T follicular helper cell (primary cell): ENCODE data around the gene NDUFS7.

Source experiments
- DNase-seq: peaks from one replicate; pipeline ENCODE4 v3.0.0-alpha.2; 2020; ENCODE audit warnings: low read depth

Gene NDUFS7

DNA sequence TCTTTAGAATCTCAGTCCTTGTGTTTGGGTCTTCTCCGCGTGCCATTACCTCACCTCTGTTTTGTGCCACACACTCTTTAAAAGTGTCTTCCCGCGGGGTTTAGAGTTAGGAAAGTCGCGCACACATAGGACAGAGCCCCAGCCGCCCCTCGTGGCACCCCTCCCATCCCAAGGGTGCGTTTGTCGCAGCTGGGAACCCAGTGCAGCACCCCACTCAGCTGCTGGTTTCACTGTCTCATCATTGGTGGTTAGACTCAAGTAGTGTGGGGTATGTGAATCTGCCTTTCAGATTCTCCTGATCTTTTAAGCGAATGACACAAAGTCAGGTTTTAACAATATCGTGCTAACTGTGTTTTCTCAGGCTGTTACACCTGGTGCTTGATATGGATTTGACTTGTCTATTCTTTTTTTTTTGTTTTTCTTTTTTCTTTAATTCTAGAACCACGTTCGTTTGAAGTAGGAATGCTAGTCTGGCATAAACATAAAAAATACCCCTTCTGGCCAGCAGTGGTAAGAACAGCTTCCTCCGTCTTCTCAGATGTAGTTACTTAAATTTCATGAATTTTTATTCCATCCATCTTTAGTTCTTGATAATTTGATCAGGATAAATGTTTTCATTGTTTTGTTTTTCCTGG lies 19.5 kb upstream of the NDUFS7 start:
- DNase-seq = no peak

DNA sequence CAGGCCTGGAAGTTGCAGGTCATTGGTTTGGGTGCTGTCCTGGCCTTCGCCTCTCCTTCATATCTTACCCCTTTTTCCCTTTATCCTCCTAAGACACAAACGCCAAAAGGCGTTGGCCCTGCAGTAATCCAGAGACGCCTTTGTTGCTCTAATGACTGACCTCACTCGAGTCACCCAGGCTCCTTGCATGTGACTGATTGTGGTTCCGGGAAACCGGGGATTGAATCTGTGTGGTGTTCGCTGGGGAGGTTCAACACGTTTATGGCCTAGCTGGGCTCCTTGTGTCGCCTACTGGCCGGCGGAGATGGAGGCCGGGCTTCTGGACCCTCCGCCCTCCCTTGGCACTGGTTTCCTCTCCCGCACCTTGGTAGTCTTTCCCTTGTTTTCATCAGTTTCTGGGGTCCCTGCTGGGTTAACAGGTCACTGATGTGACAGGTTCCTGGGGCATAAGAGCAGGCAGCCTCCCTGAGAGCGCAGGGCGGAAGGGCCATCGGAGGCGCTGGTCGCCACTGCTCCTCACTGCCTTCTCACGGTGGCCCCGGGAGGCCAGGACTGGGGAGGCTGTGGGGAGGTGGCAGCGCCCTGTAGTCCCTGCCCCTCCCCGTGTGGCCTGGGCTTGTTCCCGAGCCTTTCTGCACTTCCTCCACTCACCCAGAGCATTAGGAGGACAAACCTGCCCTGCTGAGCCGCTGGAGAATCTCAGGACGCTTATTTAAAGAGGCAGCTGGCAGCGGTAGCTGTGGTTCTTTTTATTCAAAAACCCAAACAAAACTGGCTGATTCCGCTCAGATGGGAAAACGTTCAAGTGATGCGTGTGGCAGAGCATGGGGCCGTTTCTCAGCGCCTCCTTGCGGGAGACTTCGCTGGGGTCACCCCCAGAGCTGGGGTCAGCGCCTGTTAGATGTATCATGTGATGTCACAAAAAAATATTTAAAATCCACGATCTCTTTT lies 18.1 kb upstream of the NDUFS7 start:
- DNase-seq = no peak

DNA sequence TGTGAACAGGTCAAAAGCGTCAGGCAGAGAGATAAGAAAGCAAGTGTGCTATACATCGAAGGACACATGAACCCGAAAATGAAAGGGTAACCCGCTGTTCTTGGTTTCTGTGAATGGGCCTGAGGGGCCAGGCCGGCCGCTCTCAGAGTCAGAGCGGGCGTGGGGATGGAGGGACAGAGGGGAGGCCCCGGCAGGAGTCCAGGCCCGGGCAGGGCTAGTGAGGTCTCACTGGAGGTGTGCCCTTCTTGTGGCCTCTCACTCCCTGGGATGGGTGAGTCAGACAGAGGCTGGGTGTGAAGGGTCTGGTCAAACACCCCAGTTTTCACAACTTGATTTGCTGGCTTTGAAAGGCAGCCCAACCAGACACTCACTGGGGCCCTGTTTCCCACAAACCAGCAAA lies 17.4 kb upstream of the NDUFS7 start:
- no peak for DNase-seq

DNA sequence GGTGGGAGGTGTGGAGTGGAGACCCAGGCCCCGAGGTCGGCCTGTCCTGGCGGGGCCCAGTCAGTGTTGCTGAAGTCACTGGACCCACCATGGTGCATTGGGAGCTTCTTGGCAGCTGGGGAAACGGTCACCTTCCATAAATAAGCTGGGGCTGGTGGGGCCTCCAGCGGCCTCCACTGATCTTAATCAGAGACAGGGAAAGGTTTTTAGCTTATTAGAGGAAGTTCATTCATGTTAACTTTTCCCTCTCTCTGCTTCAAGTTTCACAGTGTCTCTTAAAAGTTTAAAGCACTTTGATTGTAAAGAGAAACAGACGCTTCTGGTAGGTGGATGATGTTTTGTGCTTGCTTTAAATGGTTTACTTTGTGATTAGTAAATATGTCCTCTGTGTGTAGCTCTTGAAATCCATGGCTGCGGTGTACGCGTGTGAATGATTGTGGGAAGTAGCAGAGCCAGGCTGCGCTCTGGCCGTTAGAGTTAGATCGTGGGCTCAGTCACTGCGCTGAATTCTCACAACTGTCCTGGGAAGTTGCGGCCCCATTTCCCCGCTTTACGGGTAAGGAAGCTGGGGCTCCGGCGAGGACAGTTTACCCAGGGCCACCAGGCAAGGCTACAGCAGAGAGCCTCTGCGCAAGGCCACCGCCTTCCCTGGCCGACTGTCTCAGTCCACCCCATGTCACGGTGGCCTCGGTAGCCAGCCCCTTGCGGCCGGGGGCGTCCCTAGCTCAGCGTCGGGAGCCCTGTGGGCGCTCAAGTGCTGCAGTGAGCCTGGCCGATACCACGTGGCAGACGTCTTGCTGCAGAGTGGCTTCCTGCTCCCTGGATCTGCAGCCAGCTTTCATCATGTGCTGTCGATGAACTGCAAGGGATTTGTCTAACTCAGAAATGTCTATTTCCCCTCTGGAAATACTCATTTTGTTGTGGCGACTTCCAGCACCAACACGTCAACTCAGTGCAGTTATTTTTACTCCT lies 16.5 kb upstream of the NDUFS7 start:
- no peak for DNase-seq

DNA sequence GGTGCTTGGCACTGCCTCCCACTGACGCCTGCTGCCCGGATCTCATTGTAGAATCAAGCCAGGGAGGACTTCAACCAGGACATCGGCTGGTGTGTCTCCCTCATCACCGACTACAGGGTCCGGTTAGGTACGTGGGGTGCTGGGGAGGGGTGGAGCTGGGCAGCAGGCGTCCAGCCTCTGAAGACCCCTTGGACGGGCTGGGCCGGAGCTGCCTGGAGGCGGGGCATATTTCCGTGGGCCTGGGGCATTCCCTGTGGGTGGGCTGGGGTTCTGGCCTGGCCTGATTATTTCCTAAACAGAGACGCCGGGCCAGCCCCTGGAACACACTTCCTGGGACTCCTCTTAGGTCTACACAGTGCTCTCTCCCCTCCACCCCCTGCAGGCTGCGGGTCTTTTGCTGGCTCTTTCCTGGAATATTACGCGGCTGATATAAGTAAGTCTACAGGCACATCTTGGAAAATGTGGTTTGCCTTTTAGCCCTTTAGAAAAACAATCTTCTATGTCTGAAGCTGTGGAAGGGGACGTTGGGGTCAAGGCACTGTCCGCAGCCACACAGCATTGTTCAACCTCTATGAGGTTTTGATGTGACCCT lies 14.4 kb upstream of the NDUFS7 start:
- DNase-seq = no peak

DNA sequence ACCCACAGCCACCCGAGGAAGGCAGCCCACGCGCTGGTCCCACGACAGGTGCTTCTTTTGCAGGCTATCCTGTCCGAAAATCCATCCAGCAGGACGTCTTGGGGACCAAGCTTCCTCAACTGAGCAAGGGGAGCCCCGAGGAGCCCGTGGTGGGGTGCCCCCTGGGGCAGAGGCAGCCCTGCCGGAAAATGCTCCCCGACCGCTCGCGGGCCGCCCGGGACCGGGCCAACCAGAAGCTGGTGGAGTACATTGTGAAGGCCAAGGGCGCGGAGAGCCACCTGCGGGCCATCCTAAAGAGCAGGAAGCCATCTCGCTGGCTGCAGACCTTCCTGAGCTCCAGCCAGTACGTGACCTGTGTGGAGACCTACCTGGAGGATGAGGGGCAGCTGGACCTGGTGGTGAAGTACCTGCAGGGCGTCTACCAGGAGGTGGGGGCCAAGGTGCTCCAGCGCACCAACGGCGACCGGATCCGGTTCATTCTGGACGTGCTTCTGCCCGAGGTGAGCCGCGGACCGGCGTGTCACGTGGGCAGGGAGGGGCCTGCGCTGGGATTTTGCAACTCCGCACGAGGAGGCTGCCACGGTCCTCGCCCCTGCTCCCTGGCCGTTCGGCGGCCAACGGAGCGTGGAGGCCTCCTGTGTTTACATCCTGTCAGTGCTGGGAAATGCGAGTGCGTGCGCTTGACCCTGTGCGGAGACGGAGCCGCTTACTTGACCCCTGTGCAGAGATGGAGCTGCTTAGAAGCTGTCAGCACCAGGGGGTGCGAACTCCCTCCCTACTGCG lies 12.9 kb upstream of the NDUFS7 start:
- DNase-seq = no peak

DNA sequence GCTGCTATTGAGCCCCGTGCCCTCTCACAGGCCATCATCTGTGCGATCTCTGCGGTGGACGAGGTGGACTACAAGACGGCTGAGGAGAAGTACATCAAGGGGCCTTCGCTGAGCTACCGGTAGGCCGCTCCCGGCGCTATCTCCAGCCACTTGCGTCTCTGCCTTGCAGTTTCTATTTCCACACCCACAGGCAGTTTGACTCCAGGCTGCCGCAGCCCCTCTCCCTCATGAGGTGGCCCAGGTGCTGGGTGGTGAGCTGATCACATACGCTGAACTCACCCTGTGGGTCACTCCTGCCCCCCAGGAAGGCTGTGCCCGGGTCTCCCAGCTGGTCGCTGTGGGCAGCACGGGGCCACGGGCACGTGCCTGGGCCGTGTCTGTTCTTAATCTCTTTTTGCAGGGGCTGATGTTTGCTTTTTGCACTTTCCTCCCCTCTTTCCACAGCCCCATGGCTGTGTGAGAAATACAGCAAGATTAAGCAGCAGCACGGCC lies 10.6 kb upstream of the NDUFS7 start:
- no peak for DNase-seq

DNA sequence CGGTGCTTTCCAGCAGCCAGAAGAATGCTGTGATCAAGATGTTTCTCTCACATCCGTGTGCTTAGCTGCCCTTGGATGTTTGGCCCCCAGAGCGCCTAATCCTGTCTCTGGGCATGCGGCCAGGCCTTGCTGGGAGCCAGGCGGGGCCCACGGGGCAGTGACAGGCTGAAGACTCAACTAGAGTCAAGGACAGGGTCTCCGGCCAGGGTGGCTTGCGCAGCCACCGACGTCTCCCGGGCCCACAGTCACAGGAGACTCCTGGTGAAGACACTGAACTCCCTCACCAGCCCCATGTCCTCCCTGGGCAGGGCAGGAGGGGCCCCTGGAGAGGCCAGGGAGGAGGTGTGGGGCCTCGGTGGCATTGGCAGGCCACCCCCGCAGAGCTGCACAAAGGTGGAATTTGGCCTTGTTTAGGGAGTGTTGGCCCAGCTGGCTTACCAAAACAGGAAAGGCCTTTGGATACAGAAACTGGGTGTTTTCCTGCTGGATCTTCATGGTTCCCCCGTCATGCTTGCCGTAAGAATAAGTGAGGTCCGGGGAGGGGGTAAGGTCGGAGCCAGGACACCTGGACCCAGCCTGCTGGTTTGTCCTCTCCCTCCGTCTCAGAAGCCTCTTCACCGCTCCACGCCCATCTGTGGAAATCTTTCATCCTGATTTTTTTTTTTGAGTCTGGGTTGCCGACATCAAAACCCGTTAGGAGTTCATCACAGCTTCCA lies 10.0 kb upstream of the NDUFS7 start:
- no peak for DNase-seq

DNA sequence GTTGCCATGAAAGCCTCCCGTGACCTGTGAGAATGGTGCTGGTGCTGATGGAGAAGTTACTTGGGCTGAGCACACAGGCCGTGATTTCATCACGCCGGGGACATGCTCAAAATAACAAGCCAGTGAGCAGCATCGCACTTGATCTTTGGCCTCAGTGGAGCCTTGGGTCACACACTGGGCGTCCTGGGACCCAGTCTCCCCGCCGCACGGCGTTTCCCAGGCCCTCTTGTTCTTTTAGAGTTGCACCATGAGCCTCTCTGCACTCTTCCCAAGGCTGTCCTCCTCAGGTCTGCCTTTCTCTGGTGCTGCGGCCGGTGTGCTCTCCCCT lies 9.5 kb upstream of the NDUFS7 start:
- no peak for DNase-seq

DNA sequence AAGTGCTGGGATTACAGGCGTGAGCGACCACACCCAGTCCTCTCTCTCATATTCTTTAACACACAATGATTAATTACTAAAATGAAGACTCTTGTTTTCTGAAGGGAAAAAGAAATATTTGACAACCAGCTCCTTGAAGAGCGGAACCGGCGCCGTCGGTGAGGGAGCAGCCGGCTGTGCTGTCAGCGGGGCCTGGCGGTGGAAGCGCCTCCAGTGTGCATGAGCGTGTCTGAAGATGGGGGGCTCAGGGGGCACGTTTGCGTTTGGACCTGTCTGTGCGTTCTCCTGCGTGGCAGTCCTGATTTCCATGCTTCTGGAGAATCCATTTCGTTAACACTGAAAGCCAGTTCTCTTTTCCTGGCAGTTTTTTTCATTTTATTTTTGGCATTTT lies 7.3 kb upstream of the NDUFS7 start:
- no peak for DNase-seq

DNA sequence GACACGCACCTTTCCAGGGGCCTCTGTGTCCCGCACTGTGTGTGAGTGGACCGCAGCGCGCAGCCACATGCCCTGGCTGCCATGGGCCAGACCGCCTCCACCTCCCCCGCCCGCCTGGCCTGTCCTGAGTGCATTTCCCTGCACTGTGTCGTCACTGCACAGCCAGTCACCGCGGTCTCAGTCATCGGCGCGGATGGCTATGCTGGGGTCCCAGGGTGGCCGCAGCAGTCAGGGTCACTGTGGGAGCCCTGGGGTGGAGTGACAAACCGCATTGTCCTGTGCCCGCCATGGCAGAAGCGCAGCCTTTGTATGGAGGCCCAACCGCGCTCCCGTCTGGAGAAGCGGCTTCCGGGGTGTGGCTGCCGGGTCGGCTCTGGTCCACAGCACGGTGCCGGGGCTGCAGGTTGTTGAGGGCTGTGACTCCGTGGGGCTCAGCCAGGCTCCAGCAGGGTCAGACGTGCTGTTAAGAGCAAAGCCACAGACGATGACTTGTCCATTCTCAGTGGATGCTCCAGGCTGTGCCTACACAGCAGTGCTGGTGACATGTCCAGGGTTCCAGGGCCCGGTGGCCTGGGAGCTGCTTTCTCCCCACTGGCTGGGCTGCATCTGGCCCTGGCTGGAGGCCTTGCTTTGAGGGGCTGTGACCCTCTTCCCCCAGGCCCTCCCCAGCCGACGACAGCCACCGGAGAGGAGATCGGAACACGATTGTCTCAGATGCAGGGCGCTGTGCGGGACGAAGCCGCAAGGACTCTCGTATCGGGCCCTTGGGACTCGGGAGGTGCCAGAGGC lies 6.3 kb upstream of the NDUFS7 start:
- no peak for DNase-seq

DNA sequence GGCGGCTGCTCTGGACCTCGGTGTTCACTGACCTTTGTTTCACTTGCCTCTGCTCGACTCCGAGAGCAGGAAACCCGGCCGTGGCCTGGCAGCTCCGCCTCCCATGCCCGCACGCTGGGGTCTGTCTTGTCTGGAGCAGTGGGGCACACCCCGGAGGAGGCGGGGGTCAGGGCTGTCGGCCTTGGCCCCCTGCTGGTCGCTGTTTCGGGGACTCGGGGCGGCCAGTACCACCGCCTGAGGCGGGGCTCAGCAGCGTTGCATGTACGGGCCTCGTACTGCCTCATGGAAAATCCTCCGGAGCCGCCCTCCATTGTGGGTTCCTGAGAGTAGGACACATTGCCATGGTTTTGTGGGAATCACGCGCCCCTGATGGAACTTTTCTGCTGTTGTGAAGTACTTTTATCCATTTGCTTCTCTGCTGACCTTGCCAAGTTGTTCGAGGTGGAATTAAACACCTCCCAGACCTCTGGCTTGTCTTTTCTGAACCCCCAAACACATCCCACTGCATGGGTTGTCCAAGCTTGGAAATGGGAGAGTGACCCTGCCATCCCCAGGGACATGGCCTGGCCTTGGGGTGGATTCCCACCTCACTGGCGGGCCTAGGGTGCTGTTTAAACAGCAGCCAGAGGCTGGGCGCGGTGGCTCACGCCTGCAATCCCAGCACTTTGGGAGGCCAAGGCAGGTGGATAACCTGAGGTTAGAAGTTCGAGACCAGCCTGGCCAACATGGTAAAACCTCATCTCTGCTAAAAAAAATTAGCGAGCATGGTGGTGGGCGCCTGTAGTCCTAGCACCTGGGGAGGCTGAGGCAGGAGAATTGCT lies 5.5 kb upstream of the NDUFS7 start:
- no peak for DNase-seq

DNA sequence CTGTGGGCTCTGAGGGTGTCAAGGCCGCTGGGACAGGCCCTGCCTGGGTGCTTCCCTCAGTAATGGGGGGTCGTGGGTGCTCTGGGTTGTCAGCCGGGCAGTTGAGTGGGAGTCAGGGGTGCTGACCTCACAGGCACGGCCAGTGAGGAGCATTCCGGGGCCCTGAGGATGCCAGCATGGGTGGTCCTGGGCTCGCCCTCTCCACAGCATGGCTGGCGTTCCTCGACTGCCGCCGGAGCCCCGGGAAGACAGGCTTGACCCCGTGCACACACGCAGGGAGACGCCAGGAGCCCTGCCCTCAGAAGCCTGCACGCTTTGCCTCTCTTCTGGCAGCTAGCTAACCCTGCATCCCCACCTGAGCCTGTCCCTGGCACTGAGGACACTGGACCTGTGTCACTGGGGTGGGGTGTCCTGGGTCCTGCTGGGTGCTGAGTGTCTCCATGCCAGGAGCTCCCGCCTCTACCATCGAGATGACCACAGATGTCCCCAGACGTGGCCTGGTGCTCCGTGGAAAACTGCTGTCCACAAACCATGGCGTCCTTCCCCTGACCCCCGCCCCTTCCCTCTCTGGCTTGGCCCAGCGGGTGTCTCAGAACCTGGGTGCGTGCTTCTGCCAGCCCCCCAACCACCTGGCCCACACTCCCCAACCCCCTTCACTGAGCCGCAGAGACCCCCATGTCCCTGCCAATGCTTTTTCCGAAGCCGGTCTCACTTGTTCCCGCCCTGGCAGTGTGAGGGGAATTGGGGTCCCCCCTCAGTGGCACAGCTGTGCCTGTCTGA lies 4.4 kb upstream of the NDUFS7 start:
- no peak for DNase-seq

DNA sequence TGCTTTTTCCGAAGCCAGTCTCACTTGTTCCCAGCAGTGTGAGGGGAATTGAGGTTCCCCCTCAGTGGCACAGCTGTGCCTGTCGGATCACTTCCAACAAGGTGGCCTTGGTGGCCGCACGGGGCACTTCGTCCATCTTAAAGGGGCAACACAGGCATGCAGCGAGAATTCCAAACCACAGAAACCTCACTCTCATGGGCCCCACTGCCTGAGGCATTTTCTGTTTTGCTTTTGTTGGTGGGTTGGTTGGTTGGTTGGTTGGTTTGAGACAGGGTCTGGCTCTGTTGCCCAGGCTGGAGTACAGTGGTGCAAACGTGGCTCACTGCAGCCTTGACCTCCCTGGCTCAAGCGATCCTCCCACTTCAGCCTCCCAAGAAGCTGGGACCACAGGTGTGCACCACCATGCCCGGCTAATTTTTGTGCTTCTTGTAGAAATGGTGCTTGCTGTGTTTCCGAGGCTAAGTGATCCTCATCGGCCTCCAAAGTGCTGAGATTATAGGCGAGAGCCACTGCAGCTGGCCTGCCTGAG lies 3.7 kb upstream of the NDUFS7 start:
- no peak for DNase-seq

DNA sequence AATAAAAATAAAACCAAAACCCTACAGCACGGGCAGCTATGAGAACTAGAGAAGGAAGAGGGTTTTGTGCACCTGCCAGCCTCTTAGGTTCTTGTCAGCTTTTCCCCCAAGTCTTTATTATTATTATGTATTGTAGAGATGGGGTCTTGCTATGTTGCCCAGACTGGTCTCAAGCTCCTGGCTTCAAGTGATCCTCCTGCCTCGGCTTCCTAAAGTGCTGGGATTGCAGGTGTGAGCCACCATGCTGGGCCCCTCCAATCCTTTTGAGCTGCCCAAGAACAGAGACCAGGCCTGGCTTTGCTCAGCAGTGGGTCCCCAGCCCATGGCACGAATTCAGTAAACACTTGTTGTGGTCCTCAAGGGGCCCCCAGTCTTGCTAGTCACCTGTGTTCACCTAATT lies 1.5 kb upstream of the NDUFS7 start:
- no peak for DNase-seq

DNA sequence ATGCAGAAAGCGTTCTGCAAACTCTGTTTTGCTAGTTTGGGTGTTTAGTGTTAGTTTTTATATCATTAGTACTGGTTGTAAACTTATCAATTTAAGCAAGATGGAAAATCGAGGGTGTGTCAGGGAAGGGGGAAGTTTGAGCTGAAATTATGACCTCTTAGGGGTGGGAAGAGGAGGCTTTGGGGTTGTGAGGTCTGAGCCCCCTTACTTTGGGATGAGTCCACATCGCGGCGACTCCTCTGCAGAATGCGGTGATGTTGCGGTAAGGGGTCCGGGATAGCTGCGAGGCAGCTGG lies 743 bp upstream of the NDUFS7 start:
- no peak for DNase-seq

DNA sequence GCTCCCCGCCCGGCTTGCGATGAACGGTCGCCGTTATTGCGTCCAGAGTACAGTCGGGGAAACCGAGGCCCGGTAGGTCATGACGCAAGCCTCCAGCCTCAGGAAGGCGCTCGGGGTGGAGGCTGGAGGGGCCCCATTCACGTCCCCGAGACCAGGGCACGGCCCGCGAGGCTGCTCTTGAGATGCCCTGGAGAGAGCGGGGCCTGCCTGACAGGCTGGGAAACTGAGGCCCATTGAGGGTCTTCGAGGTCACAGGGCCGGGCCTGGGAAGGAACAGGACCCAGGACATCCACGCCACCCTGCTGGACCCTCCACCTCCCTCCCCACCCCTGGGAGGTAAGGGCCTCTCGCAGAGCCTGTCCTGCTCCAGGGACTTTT lies 367 bp downstream of the NDUFS7 start:
- DNase-seq = no peak
